Mesothelial cell of epicardium (in vitro differentiated cells): Measurements from ENCODE around the gene DHTKD1. TPM values are rescaled to one million over a fixed set of nuclear protein-coding genes. Genes with fewer than 3 reads are reported as not detected.

Source experiments
- DNase-seq, 2 experiments: peaks; one replicate each; pipeline ENCODE4 v3.0.0; 2021; ENCODE audit warnings: low spot score in 2 of 2; ENCODE audit not compliant: unreplicated experiment in 2 of 2
- H3K27ac Mint-ChIP-seq: 2 replicates; pipeline ENCODE4 v1.8.0; 2021; ENCODE audit warnings: mixed read lengths
- H3K27me3 Mint-ChIP-seq: 2 replicates; pipeline ENCODE4 v1.8.0; 2021; ENCODE audit warnings: low read depth, mixed read lengths
- H3K36me3 Mint-ChIP-seq: 2 replicates; pipeline ENCODE4 v1.8.0; 2021; ENCODE audit warnings: mixed read lengths
- H3K4me1 Mint-ChIP-seq: 2 replicates; pipeline ENCODE4 v1.8.0; 2021; ENCODE audit warnings: mixed read lengths
- H3K4me3 Mint-ChIP-seq: 2 replicates; pipeline ENCODE4 v1.8.0; 2021; ENCODE audit warnings: mild to moderate bottlenecking, moderate library complexity, mixed read lengths
- H3K9me3 Mint-ChIP-seq: 2 replicates; pipeline ENCODE4 v1.8.0; 2021; ENCODE audit warnings: mixed read lengths
- CTCF ChIP-seq: fragments of 200-600 bp; sonication (generic); IDR thresholded peaks from one replicate; pipeline ENCODE4 v1.5.0; 2021; ENCODE audit warnings: antibody characterized with exemption; ENCODE audit not compliant: unreplicated experiment
- total RNA-seq: library from RNA; stranded (reverse); gene quantifications from 3 replicates; pipeline ENCODE4 v1.2.1, GENCODE V29; 2021

The DHTKD1 gene
- total RNA-seq, 1 donor from 2014 or later = 22.9 TPM

- Mint-ChIP-seq H3K27ac (no peak overlapping the region), H3K27me3 (no peaks in the 10 kb centered on the region), H3K9me3 (no peaks in the 10 kb centered on the region), H3K4me1 (peaks cover 4% of the 10 kb centered on the region), H3K4me3 (no peak overlapping the region), H3K36me3 (peaks cover 38% of the 10 kb centered on the region)
- TF ChIP-seq CTCF = no peak
- no peak for DNase-seq
Measured at GRCh38 chr10:12156367-12157123, 87.8 kb downstream of the DHTKD1 start.

- Mint-ChIP-seq H3K27ac (no peak overlapping the region), H3K4me3 (no peak overlapping the region), H3K9me3 (no peaks in the 10 kb centered on the region), H3K4me1 (peaks cover 4% of the 10 kb centered on the region), H3K36me3 (peaks cover 45% of the 10 kb centered on the region), H3K27me3 (no peaks in the 10 kb centered on the region)
- no peak for DNase-seq
- no peak for TF ChIP-seq CTCF
Measured at GRCh38 chr10:12158111-12158510, 89.4 kb downstream of the DHTKD1 start.

- no peaks in the 10 kb centered on the region for H3K27me3 Mint-ChIP-seq
- TF ChIP-seq CTCF = no peak
- no peaks in the 10 kb centered on the region for H3K4me1 Mint-ChIP-seq
- no peaks in the 10 kb centered on the region for H3K9me3 Mint-ChIP-seq
- H3K4me3 Mint-ChIP-seq = no peak overlapping the region
- no peak overlapping the region for H3K27ac Mint-ChIP-seq
- H3K36me3 Mint-ChIP-seq = peaks cover 45% of the 10 kb centered on the region
- DNase-seq = no peak
Measured at GRCh38 chr10:12160664-12161063, 91.9 kb downstream of the DHTKD1 start.

GRCh38 chr10:12162927-12163326 lies 94.2 kb downstream of the DHTKD1 start:
- no peak overlapping the region for H3K27ac Mint-ChIP-seq
- H3K27me3 Mint-ChIP-seq = no peaks in the 10 kb centered on the region
- TF ChIP-seq CTCF = no peak
- no peak for DNase-seq
- no peaks in the 10 kb centered on the region for H3K4me1 Mint-ChIP-seq
- no peaks in the 10 kb centered on the region for H3K9me3 Mint-ChIP-seq
- no peak overlapping the region for H3K4me3 Mint-ChIP-seq
- H3K36me3 Mint-ChIP-seq = peaks cover 38% of the 10 kb centered on the region

- H3K4me3 Mint-ChIP-seq = no peak overlapping the region
- no peaks in the 10 kb centered on the region for H3K9me3 Mint-ChIP-seq
- no peaks in the 10 kb centered on the region for H3K4me1 Mint-ChIP-seq
- no peak overlapping the region for H3K27ac Mint-ChIP-seq
- peaks cover 38% of the 10 kb centered on the region for H3K36me3 Mint-ChIP-seq
- no peak for DNase-seq
- TF ChIP-seq CTCF = no peak
- H3K27me3 Mint-ChIP-seq = no peaks in the 10 kb centered on the region
Measured at GRCh38 chr10:12164085-12164484, 95.3 kb downstream of the DHTKD1 start.

- TF ChIP-seq CTCF = no peak
- no peak overlapping the region for H3K4me3 Mint-ChIP-seq
- no peak for DNase-seq
- H3K27ac Mint-ChIP-seq = no peak overlapping the region
- no peaks in the 10 kb centered on the region for H3K9me3 Mint-ChIP-seq
- H3K4me1 Mint-ChIP-seq = no peaks in the 10 kb centered on the region
- H3K36me3 Mint-ChIP-seq = peaks cover 41% of the 10 kb centered on the region
- no peaks in the 10 kb centered on the region for H3K27me3 Mint-ChIP-seq
Measured at GRCh38 chr10:12165036-12165435, 96.3 kb downstream of the DHTKD1 start.
